Measurements from ENCODE around the gene MIGA1. TPM values are rescaled to one million over a fixed set of nuclear protein-coding genes. Genes with fewer than 3 reads are reported as not detected.

Gene MIGA1
- total RNA-seq, 1 donor from 2014 or later, result 16.5 TPM

DNA sequence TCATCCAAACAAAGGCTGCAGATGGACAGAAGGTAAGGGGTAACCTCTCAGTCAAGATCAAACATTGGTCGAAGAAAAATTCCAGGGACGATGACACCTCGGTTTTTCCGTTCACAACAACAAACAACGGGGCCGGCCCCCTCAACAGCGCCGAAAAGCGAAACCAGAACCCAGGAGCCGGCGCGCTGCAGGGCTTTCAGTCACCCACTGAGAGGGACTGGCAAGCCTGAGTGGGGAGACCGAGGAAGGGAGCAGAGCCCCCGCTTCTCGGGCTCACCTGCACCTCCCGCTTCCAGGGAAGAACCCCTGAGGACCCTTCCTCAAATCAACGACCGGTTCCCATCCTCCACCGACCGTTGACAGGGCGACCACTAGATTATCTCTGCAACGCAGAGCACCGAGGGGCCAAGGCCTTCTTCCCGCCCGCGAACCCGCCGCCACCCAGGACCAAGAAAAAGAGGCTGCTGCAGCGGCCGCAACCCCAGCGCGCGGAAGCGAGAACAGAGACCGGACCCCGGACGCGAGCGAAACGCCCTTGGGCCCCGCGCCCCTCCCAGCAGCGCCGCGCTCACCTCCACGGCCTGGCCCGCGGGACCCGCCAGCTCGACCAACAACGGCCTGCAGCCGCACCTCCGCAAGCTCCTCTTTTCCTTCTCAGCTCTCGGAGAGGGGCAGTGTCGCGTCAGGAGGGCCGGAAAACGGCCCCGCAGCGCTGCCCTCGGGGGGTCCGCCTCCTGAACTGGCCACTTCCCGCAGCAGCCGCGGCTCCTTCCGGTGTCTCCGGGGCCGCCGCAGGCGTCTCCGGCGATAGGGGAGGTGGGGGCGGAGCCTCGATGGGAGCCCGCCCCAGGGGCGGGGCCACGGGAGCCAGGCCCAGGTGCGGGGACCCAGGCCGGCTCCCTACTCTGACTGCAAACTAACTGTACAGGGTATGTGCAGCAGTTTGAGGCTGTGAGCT, 20.1 kb upstream of the MIGA1 start, which contains the start of gene USP33:
Gene USP33 (minus strand): TSS at position 782 of the 958 bp plus-strand sequence. CDS start 18,155 bp downstream, outside the sequence.
- peak within 1 kb of the TSS; percentile 99 for H3K4me3 ChIP-seq
- intact Hi-C loops (cut with DNase I), result no loop called here
- peaks cover 44% of the 10 kb centered on the region for H3K4me1 ChIP-seq
- H3K36me3 ChIP-seq, result no peaks in the 10 kb centered on the region
- ATAC-seq (peak; percentile 99), DNase-seq (peak; percentile 93)
- H3K27ac ChIP-seq, result peak within 1 kb of the TSS; percentile 96
- TF ChIP-seq CTCF (IDR thresholded peaks at IDR 0.05), result no peak
- H3K9me3 ChIP-seq, result no peaks in the 10 kb centered on the region
- H3K27me3 ChIP-seq (ENCODE audit: low read depth), result no peaks in the 10 kb centered on the region

DNA sequence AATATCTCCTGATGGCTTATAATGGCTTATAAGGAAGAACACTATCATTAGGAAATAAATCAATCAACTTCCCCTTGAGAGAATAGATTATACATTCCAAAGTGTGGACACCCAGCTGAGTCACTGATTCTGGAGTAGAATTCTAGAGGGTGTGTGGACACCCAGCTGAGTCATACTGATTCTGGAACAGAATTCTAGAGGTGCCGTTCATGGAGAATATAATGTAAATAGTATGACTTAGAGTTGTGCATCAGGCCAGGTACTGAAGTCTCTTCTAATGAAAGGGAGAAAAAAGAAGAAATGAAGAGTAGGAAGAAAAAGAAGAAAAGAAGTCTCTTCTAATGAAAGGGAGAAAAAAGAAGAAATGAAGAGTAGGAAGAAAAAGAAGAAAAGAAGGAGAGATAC, 17.4 kb upstream of the MIGA1 start:
- Histone ChIP-seq H3K36me3 (no peaks in the 10 kb centered on the region), H3K27me3 (ENCODE audit: low read depth) (no peaks in the 10 kb centered on the region), H3K4me1 (peaks cover 17% of the 10 kb centered on the region), H3K27ac (no peak overlapping the region), H3K4me3 (no peak overlapping the region), H3K9me3 (no peaks in the 10 kb centered on the region)
- ATAC-seq (no peak), DNase-seq (no peak)
- intact Hi-C loops (cut with DNase I), result no loop called here
- TF ChIP-seq CTCF (IDR thresholded peaks at IDR 0.05), result no peak

- H3K36me3 ChIP-seq, result no peaks in the 10 kb centered on the region
- H3K27ac ChIP-seq, result no peak overlapping the region
- no peak for ATAC-seq
- intact Hi-C loops (cut with DNase I), result no loop called here
- no peaks in the 10 kb centered on the region for H3K9me3 ChIP-seq
- H3K27me3 ChIP-seq (ENCODE audit: low read depth), result no peaks in the 10 kb centered on the region
- no peak for TF ChIP-seq CTCF (IDR thresholded peaks at IDR 0.05)
- H3K4me3 ChIP-seq, result no peak overlapping the region
- H3K4me1 ChIP-seq, result no peaks in the 10 kb centered on the region
- no peak for DNase-seq
Measured at GRCh38 chr1:77768006-77768405, 11.4 kb upstream of the MIGA1 start.

DNA sequence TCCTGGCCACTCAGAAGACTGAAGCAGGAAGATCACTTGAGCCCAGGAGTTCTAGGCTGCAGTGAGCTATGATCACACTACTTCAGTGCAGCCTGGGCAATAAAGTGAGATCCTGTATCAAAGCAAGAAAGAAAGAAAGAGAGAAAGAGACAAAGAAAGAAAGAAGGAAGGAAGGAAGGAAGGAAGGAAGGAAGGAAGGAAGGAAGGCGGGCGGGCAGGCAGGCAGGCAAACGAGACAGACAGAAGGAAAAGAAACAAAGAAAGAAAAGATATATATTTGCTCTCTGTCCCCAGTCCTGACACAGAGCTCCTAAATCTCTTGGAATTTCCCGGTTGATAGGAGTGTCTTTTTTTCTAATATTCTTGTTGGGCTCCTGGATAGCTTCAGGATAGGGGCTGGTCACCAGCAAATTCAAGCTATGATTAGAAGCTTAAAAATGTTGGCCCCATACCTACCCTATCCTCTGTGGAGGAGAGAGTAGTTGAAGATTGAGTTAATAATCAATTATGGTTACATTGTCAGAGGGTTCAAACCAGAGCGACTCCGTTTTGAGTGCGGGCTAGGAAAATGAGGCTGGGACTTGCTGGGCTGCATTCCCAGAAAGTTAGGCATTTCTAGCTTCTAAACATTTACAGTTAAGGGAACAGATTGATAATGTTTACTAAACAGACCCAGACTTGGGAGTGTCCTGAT, 3.3 kb upstream of the MIGA1 start:
- intact Hi-C loops (cut with DNase I), result no loop called here
- no peak for TF ChIP-seq CTCF (IDR thresholded peaks at IDR 0.05)
- Histone ChIP-seq H3K27ac (no peak overlapping the region), H3K36me3 (no peaks in the 10 kb centered on the region), H3K9me3 (no peaks in the 10 kb centered on the region), H3K4me3 (no peak overlapping the region), H3K4me1 (peaks cover 16% of the 10 kb centered on the region), H3K27me3 (ENCODE audit: low read depth) (no peaks in the 10 kb centered on the region)
- DNase-seq, result no peak
- ATAC-seq, result no peak

GRCh38 chr1:77781683-77782082, 2.2 kb downstream of the MIGA1 start:
- ATAC-seq, result no peak

More at GRCh38 chr1:77781683-77782082, 2.2 kb downstream of the MIGA1 start:
- Histone ChIP-seq H3K4me3 (no peak overlapping the region), H3K4me1 (peaks cover 24% of the 10 kb centered on the region), H3K36me3 (peaks cover 31% of the 10 kb centered on the region), H3K9me3 (no peaks in the 10 kb centered on the region), H3K27ac (no peak overlapping the region), H3K27me3 (ENCODE audit: low read depth) (no peaks in the 10 kb centered on the region)
- intact Hi-C loops (cut with DNase I), result no loop called here
- TF ChIP-seq CTCF (IDR thresholded peaks at IDR 0.05), result no peak
- no peak for DNase-seq

All from lower lobe of right lung (tissue), 2 donors.